ENCODE results near the gene SCNN1B. TPM values are rescaled to one million over a fixed set of nuclear protein-coding genes. Genes with fewer than 3 reads are reported as not detected.
"Not testable (repeated sequence)": the region's sequence is repeated elsewhere in the genome, so short reads cannot be mapped to it uniquely, and the experiment has no call there.

SCNN1B gene
- polyA plus RNA-seq, 1 donor from 2014 or later = not detected

DNA sequence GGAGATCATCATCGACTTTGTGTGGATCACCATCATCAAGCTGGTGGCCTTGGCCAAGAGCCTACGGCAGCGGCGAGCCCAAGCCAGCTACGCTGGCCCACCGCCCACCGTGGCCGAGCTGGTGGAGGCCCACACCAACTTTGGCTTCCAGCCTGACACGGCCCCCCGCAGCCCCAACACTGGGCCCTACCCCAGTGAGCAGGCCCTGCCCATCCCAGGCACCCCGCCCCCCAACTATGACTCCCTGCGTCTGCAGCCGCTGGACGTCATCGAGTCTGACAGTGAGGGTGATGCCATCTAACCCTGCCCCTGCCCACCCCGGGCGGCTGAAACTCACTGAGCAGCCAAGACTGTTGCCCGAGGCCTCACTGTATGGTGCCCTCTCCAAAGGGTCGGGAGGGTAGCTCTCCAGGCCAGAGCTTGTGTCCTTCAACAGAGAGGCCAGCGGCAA lies 78.4 kb downstream of the SCNN1B start:
- Histone ChIP-seq H3K27me3 (ENCODE audit: insufficient read depth, low read depth, low read length) (no peaks in the 10 kb centered on the region), H3K4me2 (ENCODE audit: low read length) (no peak overlapping the region), H3K36me3 (ENCODE audit: insufficient read depth, low read length) (no peaks in the 10 kb centered on the region), H3K9ac (ENCODE audit: low read length) (no peak overlapping the region), H3K9me3 (ENCODE audit: low read length) (no peaks in the 10 kb centered on the region), H4K20me1 (ENCODE audit: insufficient read depth) (no peaks in the 10 kb centered on the region), H3F3A (ENCODE audit: insufficient read depth, low read length, poor library complexity, severe bottlenecking) (no peaks in the 10 kb centered on the region), H2AFZ (ENCODE audit: low read depth, low read length) (no peak overlapping the region), H3K27ac (ENCODE audit: low read length) (no peak overlapping the region), H3K4me3 (ENCODE audit: low read length) (no peak overlapping the region), H3K9me2 (ENCODE audit: insufficient read depth, low read length) (no peaks in the 10 kb centered on the region), H3K79me2 (replicated peaks; ENCODE audit: insufficient read depth, low read length) (no peaks in the 10 kb centered on the region)
- TF ChIP-seq, protein P1, sequence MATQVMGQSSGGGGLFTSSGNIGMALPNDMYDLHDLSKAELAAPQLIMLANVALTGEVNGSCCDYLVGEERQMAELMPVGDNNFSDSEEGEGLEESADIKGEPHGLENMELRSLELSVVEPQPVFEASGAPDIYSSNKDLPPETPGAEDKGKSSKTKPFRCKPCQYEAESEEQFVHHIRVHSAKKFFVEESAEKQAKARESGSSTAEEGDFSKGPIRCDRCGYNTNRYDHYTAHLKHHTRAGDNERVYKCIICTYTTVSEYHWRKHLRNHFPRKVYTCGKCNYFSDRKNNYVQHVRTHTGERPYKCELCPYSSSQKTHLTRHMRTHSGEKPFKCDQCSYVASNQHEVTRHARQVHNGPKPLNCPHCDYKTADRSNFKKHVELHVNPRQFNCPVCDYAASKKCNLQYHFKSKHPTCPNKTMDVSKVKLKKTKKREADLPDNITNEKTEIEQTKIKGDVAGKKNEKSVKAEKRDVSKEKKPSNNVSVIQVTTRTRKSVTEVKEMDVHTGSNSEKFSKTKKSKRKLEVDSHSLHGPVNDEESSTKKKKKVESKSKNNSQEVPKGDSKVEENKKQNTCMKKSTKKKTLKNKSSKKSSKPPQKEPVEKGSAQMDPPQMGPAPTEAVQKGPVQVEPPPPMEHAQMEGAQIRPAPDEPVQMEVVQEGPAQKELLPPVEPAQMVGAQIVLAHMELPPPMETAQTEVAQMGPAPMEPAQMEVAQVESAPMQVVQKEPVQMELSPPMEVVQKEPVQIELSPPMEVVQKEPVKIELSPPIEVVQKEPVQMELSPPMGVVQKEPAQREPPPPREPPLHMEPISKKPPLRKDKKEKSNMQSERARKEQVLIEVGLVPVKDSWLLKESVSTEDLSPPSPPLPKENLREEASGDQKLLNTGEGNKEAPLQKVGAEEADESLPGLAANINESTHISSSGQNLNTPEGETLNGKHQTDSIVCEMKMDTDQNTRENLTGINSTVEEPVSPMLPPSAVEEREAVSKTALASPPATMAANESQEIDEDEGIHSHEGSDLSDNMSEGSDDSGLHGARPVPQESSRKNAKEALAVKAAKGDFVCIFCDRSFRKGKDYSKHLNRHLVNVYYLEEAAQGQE (IDR thresholded peaks at IDR 0.05; ENCODE audit: borderline replicate concordance) = no peak
- TF ChIP-seq TAF1 (IDR thresholded peaks at IDR 0.05; ENCODE audit: low read depth) (no peak), RAD21 (conservative IDR thresholded peaks at IDR 0.05) (no peak), EP300 (conservative IDR thresholded peaks at IDR 0.05; ENCODE audit: poor library complexity, severe bottlenecking) (no peak), SMC3 (conservative IDR thresholded peaks at IDR 0.05; ENCODE audit: poor library complexity) (no peak), EZH2 (IDR thresholded peaks at IDR 0.05; ENCODE audit: borderline replicate concordance, insufficient read depth, low read length, poor library complexity, severe bottlenecking) (no peak), MXI1 (conservative IDR thresholded peaks at IDR 0.05; ENCODE audit: poor library complexity, severe bottlenecking) (no peak), POLR2AphosphoS5 (IDR thresholded peaks at IDR 0.05) (no peak)
- TF ChIP-seq, protein P2, sequence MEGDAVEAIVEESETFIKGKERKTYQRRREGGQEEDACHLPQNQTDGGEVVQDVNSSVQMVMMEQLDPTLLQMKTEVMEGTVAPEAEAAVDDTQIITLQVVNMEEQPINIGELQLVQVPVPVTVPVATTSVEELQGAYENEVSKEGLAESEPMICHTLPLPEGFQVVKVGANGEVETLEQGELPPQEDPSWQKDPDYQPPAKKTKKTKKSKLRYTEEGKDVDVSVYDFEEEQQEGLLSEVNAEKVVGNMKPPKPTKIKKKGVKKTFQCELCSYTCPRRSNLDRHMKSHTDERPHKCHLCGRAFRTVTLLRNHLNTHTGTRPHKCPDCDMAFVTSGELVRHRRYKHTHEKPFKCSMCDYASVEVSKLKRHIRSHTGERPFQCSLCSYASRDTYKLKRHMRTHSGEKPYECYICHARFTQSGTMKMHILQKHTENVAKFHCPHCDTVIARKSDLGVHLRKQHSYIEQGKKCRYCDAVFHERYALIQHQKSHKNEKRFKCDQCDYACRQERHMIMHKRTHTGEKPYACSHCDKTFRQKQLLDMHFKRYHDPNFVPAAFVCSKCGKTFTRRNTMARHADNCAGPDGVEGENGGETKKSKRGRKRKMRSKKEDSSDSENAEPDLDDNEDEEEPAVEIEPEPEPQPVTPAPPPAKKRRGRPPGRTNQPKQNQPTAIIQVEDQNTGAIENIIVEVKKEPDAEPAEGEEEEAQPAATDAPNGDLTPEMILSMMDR (IDR thresholded peaks at IDR 0.05; ENCODE audit: poor library complexity, severe bottlenecking) = no peak

DNA sequence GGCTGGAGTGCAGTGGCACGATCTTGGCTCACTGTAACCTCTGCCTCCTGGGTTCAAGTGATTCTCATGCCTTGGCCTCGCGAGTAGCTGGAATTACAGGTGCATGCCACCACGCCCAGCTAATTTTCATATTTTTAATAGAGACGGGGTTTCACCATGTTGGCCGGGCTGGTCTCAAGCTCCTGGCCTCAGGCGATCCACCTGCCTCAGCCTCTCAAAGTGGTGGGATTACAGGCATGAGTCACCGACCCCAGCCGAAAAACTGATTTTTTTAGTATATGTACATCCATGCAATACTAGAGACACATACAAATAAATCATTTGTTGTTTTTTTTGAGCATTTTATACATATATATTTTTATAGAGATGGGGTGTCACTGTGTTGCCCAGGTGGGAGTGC lies 79.6 kb downstream of the SCNN1B start:
- not testable (repeated sequence) for H3K4me2 ChIP-seq (ENCODE audit: low read length); H3F3A ChIP-seq (ENCODE audit: insufficient read depth, low read length, poor library complexity, severe bottlenecking); H3K79me2 ChIP-seq (replicated peaks; ENCODE audit: insufficient read depth, low read length); H4K20me1 ChIP-seq (ENCODE audit: insufficient read depth); H2AFZ ChIP-seq (ENCODE audit: low read depth, low read length); H3K9me3 ChIP-seq (ENCODE audit: low read length); H3K9me2 ChIP-seq (ENCODE audit: insufficient read depth, low read length); H3K36me3 ChIP-seq (ENCODE audit: insufficient read depth, low read length); H3K4me3 ChIP-seq (ENCODE audit: low read length); H3K27me3 ChIP-seq (ENCODE audit: insufficient read depth, low read depth, low read length); H3K27ac ChIP-seq (ENCODE audit: low read length); H3K9ac ChIP-seq (ENCODE audit: low read length)

DNA sequence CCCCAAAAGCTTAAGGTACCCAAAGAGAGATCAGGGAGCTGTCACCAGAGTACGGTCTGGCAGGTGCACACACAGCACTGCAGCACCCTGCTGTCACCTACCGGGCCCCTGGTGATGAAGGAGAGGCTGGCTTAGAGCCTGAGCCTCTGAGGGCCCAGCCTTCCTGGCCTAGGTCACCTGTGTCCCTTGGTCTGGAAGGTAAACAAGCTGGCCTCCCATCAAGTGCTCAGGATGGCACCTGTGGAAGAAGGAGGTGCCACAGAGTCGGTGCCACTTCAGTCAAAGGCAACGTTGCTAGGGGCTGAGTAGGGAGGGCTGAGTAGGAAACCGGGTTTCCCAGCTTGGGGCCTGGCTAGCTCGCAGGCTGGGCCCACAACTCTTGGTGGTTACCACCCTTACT lies 80.2 kb downstream of the SCNN1B start:
- Histone ChIP-seq H3K79me2 (replicated peaks; ENCODE audit: insufficient read depth, low read length) (no peaks in the 10 kb centered on the region), H3K36me3 (ENCODE audit: insufficient read depth, low read length) (no peaks in the 10 kb centered on the region)
- TF ChIP-seq, protein P2 (IDR thresholded peaks at IDR 0.05; ENCODE audit: poor library complexity, severe bottlenecking) = no peak
- TF ChIP-seq, protein P1 (IDR thresholded peaks at IDR 0.05; ENCODE audit: borderline replicate concordance) = no peak
- TF ChIP-seq SMC3 (conservative IDR thresholded peaks at IDR 0.05; ENCODE audit: poor library complexity) = no peak
- no peak for TF ChIP-seq EZH2 (IDR thresholded peaks at IDR 0.05; ENCODE audit: borderline replicate concordance, insufficient read depth, low read length, poor library complexity, severe bottlenecking)
- no peak for TF ChIP-seq EP300 (conservative IDR thresholded peaks at IDR 0.05; ENCODE audit: poor library complexity, severe bottlenecking)
- TF ChIP-seq MXI1 (conservative IDR thresholded peaks at IDR 0.05; ENCODE audit: poor library complexity, severe bottlenecking) = no peak
- TF ChIP-seq POLR2AphosphoS5 (IDR thresholded peaks at IDR 0.05) = no peak
- TF ChIP-seq TAF1 (IDR thresholded peaks at IDR 0.05; ENCODE audit: low read depth) = no peak
- TF ChIP-seq RAD21 (conservative IDR thresholded peaks at IDR 0.05) = no peak

More for the DNA sequence above, 80.2 kb downstream of the SCNN1B start:
- Histone ChIP-seq H3K9me3 (ENCODE audit: low read length) (no peaks in the 10 kb centered on the region), H3K4me3 (ENCODE audit: low read length) (no peak overlapping the region), H3K27me3 (ENCODE audit: insufficient read depth, low read depth, low read length) (no peaks in the 10 kb centered on the region), H4K20me1 (ENCODE audit: insufficient read depth) (no peaks in the 10 kb centered on the region), H3K9me2 (ENCODE audit: insufficient read depth, low read length) (no peaks in the 10 kb centered on the region), H3K27ac (ENCODE audit: low read length) (no peak overlapping the region), H3F3A (ENCODE audit: insufficient read depth, low read length, poor library complexity, severe bottlenecking) (no peaks in the 10 kb centered on the region), H3K9ac (ENCODE audit: low read length) (no peak overlapping the region), H2AFZ (ENCODE audit: low read depth, low read length) (no peak overlapping the region), H3K4me2 (ENCODE audit: low read length) (no peak overlapping the region)
